ENCODE measurements around the gene LAMA3. TPM values are rescaled to one million over a fixed set of nuclear protein-coding genes. Genes with fewer than 3 reads are reported as not detected.

LAMA3 gene
- polyA plus RNA-seq, 1 of the 3 experiments (the other 2 are of a cell fraction): 3.5 TPM

DNA sequence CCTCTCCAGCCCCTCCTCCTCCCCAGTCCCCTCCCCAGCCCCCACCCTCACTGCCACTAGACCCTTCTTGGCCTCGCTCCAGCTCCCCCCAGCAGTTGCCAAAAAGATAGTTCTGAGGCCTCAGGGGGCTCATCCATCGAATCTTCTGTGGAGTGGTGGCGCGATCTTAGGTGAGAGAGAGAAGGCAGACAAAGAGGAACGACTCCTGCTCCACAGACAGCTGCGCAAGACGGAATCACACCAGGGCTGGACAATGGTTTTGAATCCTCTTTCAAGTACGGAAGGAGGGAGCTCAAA is 68.1 kb downstream of the LAMA3 start:
- CTCF ChIA-PET: interaction anchor here (1.1 kb wide), 1 partner anchor 38 kb away, joined by 3 read pairs; no protein-coding TSS in a partner anchor

More for the DNA sequence above, 68.1 kb downstream of the LAMA3 start:
- no peak overlapping the region for H3K27ac ChIP-seq (ENCODE audit: low read depth in 2 of 2, low read length in 1 of 2)
- H3K4me1 ChIP-seq (ENCODE audit: control insufficient read depth in 1 of 2, insufficient read depth in 2 of 2, low read depth in 1 of 2, low read length in 1 of 2): peaks cover 0 to 2% of the 10 kb centered on the region in 2 experiments; a peak in 1 of 4 replicates
- no peaks in the 10 kb centered on the region for H3K9me3 ChIP-seq
- H3K79me2 ChIP-seq (ENCODE audit: insufficient read depth): no peaks in the 10 kb centered on the region
- no peaks in the 10 kb centered on the region for H3K36me3 ChIP-seq (replicated peaks in 1 of 2; ENCODE audit: control insufficient read depth in 1 of 2, insufficient read depth in 2 of 2, low read length in 1 of 2)
- no peak overlapping the region for H3K9ac ChIP-seq
- WGBS (ENCODE audit: low lambda C conversion rate): 89% methylated on average over 8 of the region's 8 CpGs
- no peak overlapping the region for H3K4me2 ChIP-seq
- H4K20me1 ChIP-seq (ENCODE audit: insufficient read depth): no peaks in the 10 kb centered on the region
- no peaks in the 10 kb centered on the region for H3F3A ChIP-seq (replicated peaks; ENCODE audit: insufficient read depth)
- POLR2A ChIA-PET: no interaction called here
- TF ChIP-seq, protein P1, sequence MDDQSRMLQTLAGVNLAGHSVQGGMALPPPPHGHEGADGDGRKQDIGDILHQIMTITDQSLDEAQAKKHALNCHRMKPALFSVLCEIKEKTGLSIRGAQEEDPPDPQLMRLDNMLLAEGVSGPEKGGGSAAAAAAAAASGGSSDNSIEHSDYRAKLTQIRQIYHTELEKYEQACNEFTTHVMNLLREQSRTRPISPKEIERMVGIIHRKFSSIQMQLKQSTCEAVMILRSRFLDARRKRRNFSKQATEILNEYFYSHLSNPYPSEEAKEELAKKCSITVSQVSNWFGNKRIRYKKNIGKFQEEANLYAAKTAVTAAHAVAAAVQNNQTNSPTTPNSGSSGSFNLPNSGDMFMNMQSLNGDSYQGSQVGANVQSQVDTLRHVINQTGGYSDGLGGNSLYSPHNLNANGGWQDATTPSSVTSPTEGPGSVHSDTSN (IDR thresholded peaks at IDR 0.05): no peak
- TF ChIP-seq NFIC (IDR thresholded peaks at IDR 0.05; ENCODE audit: borderline replicate concordance) (no peak), MXI1 (IDR thresholded peaks at IDR 0.05; ENCODE audit: low read depth, low read length) (no peak), EP300 (IDR thresholded peaks at IDR 0.05; ENCODE audit: borderline replicate concordance in 1 of 2, low read depth in 1 of 2, low read length in 1 of 2) (no peak), FOXJ3 (CRISPR knock-in tag; IDR thresholded peaks at IDR 0.05) (no peak), JUND (IDR thresholded peaks at IDR 0.05) (no peak), RXRA (IDR thresholded peaks at IDR 0.05; ENCODE audit: borderline replicate concordance, low read depth) (no peak), EZH2phosphoT487 (IDR thresholded peaks at IDR 0.05; ENCODE audit: borderline replicate concordance, low read depth) (no peak), POLR2AphosphoS5 (IDR thresholded peaks at IDR 0.05; ENCODE audit: low read depth, low read length) (no peak), TCF12 (IDR thresholded peaks at IDR 0.05) (no peak), RCOR1 (IDR thresholded peaks at IDR 0.05; ENCODE audit: low read length) (no peak)
- TF ChIP-seq, protein P2, sequence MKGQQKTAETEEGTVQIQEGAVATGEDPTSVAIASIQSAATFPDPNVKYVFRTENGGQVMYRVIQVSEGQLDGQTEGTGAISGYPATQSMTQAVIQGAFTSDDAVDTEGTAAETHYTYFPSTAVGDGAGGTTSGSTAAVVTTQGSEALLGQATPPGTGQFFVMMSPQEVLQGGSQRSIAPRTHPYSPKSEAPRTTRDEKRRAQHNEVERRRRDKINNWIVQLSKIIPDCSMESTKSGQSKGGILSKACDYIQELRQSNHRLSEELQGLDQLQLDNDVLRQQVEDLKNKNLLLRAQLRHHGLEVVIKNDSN (IDR thresholded peaks at IDR 0.05; ENCODE audit: borderline replicate concordance, low read depth): no peak
- TF ChIP-seq, protein P3, sequence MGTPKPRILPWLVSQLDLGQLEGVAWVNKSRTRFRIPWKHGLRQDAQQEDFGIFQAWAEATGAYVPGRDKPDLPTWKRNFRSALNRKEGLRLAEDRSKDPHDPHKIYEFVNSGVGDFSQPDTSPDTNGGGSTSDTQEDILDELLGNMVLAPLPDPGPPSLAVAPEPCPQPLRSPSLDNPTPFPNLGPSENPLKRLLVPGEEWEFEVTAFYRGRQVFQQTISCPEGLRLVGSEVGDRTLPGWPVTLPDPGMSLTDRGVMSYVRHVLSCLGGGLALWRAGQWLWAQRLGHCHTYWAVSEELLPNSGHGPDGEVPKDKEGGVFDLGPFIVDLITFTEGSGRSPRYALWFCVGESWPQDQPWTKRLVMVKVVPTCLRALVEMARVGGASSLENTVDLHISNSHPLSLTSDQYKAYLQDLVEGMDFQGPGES (IDR thresholded peaks at IDR 0.05; ENCODE audit: low read depth, low read length): no peak
- TF ChIP-seq, protein P4, sequence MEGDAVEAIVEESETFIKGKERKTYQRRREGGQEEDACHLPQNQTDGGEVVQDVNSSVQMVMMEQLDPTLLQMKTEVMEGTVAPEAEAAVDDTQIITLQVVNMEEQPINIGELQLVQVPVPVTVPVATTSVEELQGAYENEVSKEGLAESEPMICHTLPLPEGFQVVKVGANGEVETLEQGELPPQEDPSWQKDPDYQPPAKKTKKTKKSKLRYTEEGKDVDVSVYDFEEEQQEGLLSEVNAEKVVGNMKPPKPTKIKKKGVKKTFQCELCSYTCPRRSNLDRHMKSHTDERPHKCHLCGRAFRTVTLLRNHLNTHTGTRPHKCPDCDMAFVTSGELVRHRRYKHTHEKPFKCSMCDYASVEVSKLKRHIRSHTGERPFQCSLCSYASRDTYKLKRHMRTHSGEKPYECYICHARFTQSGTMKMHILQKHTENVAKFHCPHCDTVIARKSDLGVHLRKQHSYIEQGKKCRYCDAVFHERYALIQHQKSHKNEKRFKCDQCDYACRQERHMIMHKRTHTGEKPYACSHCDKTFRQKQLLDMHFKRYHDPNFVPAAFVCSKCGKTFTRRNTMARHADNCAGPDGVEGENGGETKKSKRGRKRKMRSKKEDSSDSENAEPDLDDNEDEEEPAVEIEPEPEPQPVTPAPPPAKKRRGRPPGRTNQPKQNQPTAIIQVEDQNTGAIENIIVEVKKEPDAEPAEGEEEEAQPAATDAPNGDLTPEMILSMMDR (IDR thresholded peaks at IDR 0.05): no peak
- TF ChIP-seq, protein P5, sequence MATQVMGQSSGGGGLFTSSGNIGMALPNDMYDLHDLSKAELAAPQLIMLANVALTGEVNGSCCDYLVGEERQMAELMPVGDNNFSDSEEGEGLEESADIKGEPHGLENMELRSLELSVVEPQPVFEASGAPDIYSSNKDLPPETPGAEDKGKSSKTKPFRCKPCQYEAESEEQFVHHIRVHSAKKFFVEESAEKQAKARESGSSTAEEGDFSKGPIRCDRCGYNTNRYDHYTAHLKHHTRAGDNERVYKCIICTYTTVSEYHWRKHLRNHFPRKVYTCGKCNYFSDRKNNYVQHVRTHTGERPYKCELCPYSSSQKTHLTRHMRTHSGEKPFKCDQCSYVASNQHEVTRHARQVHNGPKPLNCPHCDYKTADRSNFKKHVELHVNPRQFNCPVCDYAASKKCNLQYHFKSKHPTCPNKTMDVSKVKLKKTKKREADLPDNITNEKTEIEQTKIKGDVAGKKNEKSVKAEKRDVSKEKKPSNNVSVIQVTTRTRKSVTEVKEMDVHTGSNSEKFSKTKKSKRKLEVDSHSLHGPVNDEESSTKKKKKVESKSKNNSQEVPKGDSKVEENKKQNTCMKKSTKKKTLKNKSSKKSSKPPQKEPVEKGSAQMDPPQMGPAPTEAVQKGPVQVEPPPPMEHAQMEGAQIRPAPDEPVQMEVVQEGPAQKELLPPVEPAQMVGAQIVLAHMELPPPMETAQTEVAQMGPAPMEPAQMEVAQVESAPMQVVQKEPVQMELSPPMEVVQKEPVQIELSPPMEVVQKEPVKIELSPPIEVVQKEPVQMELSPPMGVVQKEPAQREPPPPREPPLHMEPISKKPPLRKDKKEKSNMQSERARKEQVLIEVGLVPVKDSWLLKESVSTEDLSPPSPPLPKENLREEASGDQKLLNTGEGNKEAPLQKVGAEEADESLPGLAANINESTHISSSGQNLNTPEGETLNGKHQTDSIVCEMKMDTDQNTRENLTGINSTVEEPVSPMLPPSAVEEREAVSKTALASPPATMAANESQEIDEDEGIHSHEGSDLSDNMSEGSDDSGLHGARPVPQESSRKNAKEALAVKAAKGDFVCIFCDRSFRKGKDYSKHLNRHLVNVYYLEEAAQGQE (IDR thresholded peaks at IDR 0.05; ENCODE audit: low read depth, low read length): no peak
- H3K4me3 ChIP-seq (ENCODE audit: low read depth in 2 of 2, low read length in 1 of 2): no peak overlapping the region
- H3K27me3 ChIP-seq (ENCODE audit: insufficient read depth): no peaks in the 10 kb centered on the region
- no peaks in the 10 kb centered on the region for H3K9me2 ChIP-seq
- DNase-seq: no peak
- H2AFZ ChIP-seq (ENCODE audit: low read depth): no peak overlapping the region

Data from SK-N-SH (cell line).